Measurements from ENCODE around the gene ANXA11. TPM values are rescaled to one million over a fixed set of nuclear protein-coding genes. Genes with fewer than 3 reads are reported as not detected.

Gene ANXA11
- total and polyA plus RNA-seq, 5 donors = 232 to 451 (median 381) TPM

DNA sequence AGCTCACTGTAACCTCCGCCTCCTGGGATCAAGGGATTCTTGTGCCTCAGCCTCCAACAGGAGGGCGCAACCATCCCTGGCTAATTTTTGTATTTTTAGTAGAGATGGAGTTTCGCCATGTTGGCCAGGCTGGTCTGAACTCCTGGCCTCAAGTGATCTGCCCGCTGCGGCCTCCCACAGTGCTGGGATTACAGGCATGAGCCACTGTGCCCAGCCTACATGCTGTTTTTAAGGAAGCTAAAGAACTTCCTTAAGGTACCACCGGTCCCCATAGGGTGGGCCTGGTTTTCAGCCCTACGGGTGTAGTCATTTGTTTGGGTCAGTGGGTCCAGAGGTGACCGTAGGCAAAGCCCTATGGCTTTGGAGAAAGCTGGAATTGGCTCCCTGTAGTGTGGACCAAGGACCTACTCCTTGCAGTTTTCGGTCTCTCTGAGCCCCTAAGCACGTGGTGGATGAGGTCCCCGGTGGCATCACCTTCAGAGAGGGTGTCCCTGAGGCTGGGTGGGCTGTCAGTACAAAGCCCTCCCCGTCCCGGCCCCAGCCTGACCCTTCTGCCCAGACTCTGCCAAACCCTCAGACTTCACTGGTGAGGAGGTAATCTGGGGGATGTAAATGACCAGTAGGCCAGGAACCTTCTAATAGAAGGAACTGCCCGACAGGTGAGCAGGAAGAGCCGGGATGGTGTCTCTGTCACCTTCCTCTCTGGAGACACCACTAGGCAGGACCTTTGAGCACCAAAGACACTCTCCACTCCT is 30.5 kb downstream of the ANXA11 start:
- peaks cover 34% of the 10 kb centered on the region for H3K4me1 ChIP-seq (ENCODE audit: control insufficient read depth, insufficient read depth, low read length)
- peak in 1 of 3 donors; percentile 8 for DNase-seq

GRCh38 chr10:80173466-80173865 is 31.9 kb downstream of the ANXA11 start:
- H3K9me3 ChIP-seq (ENCODE audit: control insufficient read depth, low read length) = no peaks in the 10 kb centered on the region
- H3K4me1 ChIP-seq (ENCODE audit: control insufficient read depth, insufficient read depth, low read length) = peaks cover 29% of the 10 kb centered on the region
- ATAC-seq (no peak), DNase-seq (peak in 1 of 3 donors; percentile 17)
- no peaks in the 10 kb centered on the region for H3K27me3 ChIP-seq (ENCODE audit: control insufficient read depth, insufficient read depth)
- no peak overlapping the region for H3K4me3 ChIP-seq (ENCODE audit: low read length)
- H3K27ac ChIP-seq (ENCODE audit: low read length) = no peak overlapping the region
- 66% methylated on average over 6 of the region's 6 CpGs for WGBS
- intact Hi-C loops (cut with DNase I) = no loop called here

More for the DNA sequence above, 30.5 kb downstream of the ANXA11 start:
- Histone ChIP-seq H3K27ac (ENCODE audit: low read length) (no peak overlapping the region), H3K4me3 (ENCODE audit: low read length) (no peak overlapping the region), H3K27me3 (ENCODE audit: control insufficient read depth, insufficient read depth) (no peaks in the 10 kb centered on the region), H3K9me3 (ENCODE audit: control insufficient read depth, low read length) (no peaks in the 10 kb centered on the region)
- ATAC-seq = no peak
- intact Hi-C loops (cut with DNase I) = no loop called here
- 96% methylated on average over 15 of the region's 15 CpGs for WGBS

- Histone ChIP-seq H3K27ac (ENCODE audit: low read length) (no peak overlapping the region), H3K9me3 (ENCODE audit: control insufficient read depth, low read length) (no peaks in the 10 kb centered on the region), H3K4me3 (ENCODE audit: low read length) (no peak overlapping the region), H3K4me1 (ENCODE audit: control insufficient read depth, insufficient read depth, low read length) (peaks cover 28% of the 10 kb centered on the region), H3K27me3 (ENCODE audit: control insufficient read depth, insufficient read depth) (no peaks in the 10 kb centered on the region)
- intact Hi-C loops (cut with DNase I) = no loop called here
- DNase-seq = peak in 2 of 3 donors; percentile 14 to 67
- 77% methylated on average over 5 of the region's 5 CpGs for WGBS
- ATAC-seq = peak in 1 of 2 donors; percentile 5
Observed at GRCh38 chr10:80172896-80173295, 32.4 kb downstream of the ANXA11 start.

- ATAC-seq (no peak), DNase-seq (peak in 1 of 3 donors; percentile 3)
- no peak overlapping the region for H3K27ac ChIP-seq (ENCODE audit: low read length)
- H3K4me1 ChIP-seq (ENCODE audit: control insufficient read depth, insufficient read depth, low read length) = peaks cover 31% of the 10 kb centered on the region
- intact Hi-C loops (cut with DNase I) = no loop called here
- H3K27me3 ChIP-seq (ENCODE audit: control insufficient read depth, insufficient read depth) = no peaks in the 10 kb centered on the region
- no peak overlapping the region for H3K4me3 ChIP-seq (ENCODE audit: low read length)
- H3K9me3 ChIP-seq (ENCODE audit: control insufficient read depth, low read length) = no peaks in the 10 kb centered on the region
- 94% methylated on average over 7 of the region's 7 CpGs for WGBS
Observed at GRCh38 chr10:80171248-80171660, 34.1 kb downstream of the ANXA11 start.

DNA sequence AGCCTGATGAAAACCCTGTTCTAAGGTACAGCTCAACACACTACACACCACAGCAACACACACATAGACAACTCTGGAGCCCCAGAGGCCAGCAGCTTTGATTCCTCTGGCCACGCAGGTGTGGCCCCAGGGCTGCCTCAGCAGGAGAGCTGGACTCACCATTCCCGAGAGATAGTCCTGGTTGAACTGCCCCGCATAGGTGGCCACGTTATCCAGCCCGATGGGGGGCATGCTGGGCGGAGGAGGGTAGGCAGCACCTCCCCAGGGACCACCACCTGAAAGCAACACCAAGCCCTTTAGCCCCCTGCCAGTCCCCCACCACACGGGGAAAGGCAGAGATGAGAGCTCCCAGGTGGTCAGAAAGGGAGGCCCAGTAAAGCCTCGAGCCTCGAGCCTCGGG is 34.7 kb downstream of the ANXA11 start:
- H3K4me3 ChIP-seq (ENCODE audit: low read length) = no peak overlapping the region
- no peaks in the 10 kb centered on the region for H3K9me3 ChIP-seq (ENCODE audit: control insufficient read depth, low read length)
- DNase-seq (peak in 1 of 3 donors; percentile 5), ATAC-seq (no peak)
- intact Hi-C loops (cut with DNase I) = no loop called here
- no peak overlapping the region for H3K27ac ChIP-seq (ENCODE audit: low read length)
- 91% methylated on average over 10 of the region's 10 CpGs for WGBS
- no peaks in the 10 kb centered on the region for H3K27me3 ChIP-seq (ENCODE audit: control insufficient read depth, insufficient read depth)
- H3K4me1 ChIP-seq (ENCODE audit: control insufficient read depth, insufficient read depth, low read length) = peaks cover 34% of the 10 kb centered on the region

GRCh38 chr10:80170026-80170425 is 35.3 kb downstream of the ANXA11 start:
- no peak for ATAC-seq

DNA sequence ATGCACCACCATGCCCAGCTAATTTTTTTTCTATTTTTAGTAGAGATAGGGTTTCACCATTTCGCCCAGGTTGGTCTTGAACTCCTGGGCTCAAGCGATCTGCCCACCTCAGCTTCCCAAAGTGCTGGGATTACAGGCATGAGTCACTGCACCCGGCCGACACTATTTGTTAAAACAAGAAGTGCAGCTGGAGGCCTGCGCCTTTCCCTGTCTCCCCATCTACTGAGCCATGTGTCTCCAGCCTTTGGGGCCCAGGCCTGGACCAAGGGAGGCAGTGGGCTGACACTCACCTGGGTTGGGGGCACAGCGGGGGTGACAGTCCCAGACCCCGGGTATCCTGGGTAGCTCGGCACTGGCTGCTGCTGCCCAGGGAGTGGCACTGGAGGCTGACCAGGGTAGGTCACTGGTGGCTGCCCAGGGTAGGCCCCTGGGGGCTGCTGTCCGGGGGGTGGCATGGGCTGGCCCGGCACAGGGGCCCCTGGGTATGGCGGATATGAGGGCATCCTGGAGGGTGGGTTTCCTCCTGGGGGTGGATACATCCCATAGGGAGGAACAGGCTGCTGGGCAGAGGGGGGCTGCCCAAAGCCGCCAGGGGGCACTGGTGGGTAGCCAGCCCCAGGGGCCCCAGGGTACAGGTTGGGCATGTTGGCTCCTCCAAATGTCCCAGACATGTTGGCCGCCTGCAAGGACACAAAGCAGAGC is 36.5 kb downstream of the ANXA11 start:
- 91% methylated on average over 13 of the region's 13 CpGs for WGBS
- intact Hi-C loops (cut with DNase I) = loop anchor here in 2 of 4 donors (5.0 kb wide), 1 partner anchor 33 kb away; no protein-coding TSS in a partner anchor
- ATAC-seq = peak in 1 of 2 donors; percentile 1
- H3K27ac ChIP-seq (ENCODE audit: low read length) = peak overlapping the region; percentile 11
- peak in 1 of 3 donors; percentile 16 for DNase-seq
- no peaks in the 10 kb centered on the region for H3K27me3 ChIP-seq (ENCODE audit: control insufficient read depth, insufficient read depth)
- H3K4me1 ChIP-seq (ENCODE audit: control insufficient read depth, insufficient read depth, low read length) = peaks cover 45% of the 10 kb centered on the region
- H3K9me3 ChIP-seq (ENCODE audit: control insufficient read depth, low read length) = no peaks in the 10 kb centered on the region
- H3K4me3 ChIP-seq (ENCODE audit: low read length) = no peak overlapping the region

More at GRCh38 chr10:80170026-80170425, 35.3 kb downstream of the ANXA11 start:
- WGBS = 58% methylated on average over 4 of the region's 4 CpGs
- H3K27ac ChIP-seq (ENCODE audit: low read length) = no peak overlapping the region
- intact Hi-C loops (cut with DNase I) = no loop called here
- no peaks in the 10 kb centered on the region for H3K9me3 ChIP-seq (ENCODE audit: control insufficient read depth, low read length)
- H3K27me3 ChIP-seq (ENCODE audit: control insufficient read depth, insufficient read depth) = no peaks in the 10 kb centered on the region
- H3K4me1 ChIP-seq (ENCODE audit: control insufficient read depth, insufficient read depth, low read length) = peaks cover 36% of the 10 kb centered on the region
- no peak overlapping the region for H3K4me3 ChIP-seq (ENCODE audit: low read length)
- DNase-seq = no peak

DNA sequence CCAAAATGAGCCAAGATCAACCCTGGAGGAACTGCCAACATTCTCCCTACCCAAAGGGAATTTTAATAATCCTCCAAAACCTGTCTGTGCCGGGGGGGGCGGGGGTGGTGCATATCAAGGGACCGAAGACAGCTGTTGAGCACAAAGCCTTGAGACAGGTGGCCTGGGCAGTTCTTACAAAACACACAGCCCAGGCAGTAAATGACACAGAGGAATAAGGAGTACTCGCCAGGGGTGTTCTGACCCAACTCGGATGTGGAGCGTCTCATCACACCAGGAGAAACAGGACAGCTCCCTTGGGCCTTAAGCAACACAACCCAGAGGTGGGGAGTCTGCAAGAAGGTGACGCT is 37.2 kb downstream of the ANXA11 start:
- Histone ChIP-seq H3K4me3 (ENCODE audit: low read length) (no peak overlapping the region), H3K27me3 (ENCODE audit: control insufficient read depth, insufficient read depth) (no peaks in the 10 kb centered on the region), H3K4me1 (ENCODE audit: control insufficient read depth, insufficient read depth, low read length) (peaks cover 42% of the 10 kb centered on the region), H3K9me3 (ENCODE audit: control insufficient read depth, low read length) (no peaks in the 10 kb centered on the region), H3K27ac (ENCODE audit: low read length) (peak overlapping the region; percentile 11)
- WGBS = 63% methylated on average over 7 of the region's 7 CpGs
- intact Hi-C loops (cut with DNase I) = loop anchor here in 2 of 4 donors (5.0 kb wide), 1 partner anchor 34 kb away; no protein-coding TSS in a partner anchor
- no peak for ATAC-seq
- peak in 1 of 3 donors; percentile 70 for DNase-seq

DNA sequence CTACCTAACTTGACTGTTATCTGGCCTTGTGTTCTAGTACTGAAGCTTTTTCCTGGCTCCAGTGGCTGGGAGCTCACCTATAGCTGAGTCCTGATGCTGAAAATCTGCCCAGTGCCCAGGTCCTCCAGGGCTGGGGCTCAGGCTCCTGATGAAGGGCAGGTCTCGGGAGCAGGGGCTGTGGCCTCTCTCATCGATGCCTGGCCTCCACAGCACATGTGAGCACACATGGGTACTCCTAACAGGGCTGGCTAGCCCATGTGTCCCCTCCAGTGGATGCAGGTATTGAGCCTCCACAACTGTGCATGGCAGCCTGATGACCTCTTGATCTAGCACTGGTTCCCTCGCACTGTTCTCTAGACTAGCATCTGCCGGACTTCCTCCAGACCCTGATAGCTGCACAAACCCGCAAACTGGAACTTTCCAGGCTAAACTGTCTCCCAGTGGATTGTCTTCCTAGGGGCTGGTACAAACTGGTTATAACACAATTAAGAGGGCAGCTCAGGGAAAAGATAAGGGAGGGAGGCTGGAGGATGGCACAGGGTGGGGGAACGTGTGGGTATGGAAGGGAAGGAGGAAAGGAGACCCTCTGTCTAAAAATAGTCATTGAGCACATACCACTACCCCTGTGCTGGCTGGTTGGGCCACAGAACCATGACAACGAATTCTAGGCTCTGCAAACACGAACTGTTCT is 37.7 kb downstream of the ANXA11 start:
- ATAC-seq = peak in 1 of 2 donors; percentile 47
- intact Hi-C loops (cut with DNase I) = loop anchor here in 2 of 4 donors (5.0 kb wide), 1 partner anchor 35 kb away; no protein-coding TSS in a partner anchor

GRCh38 chr10:80166581-80167470 is 38.5 kb downstream of the ANXA11 start:
- H3K27ac ChIP-seq (ENCODE audit: low read length) = peak overlapping the region; percentile 73
- DNase-seq = peak in 1 of 3 donors; percentile 12
- H3K4me1 ChIP-seq (ENCODE audit: control insufficient read depth, insufficient read depth, low read length) = peaks cover 40% of the 10 kb centered on the region
- H3K27me3 ChIP-seq (ENCODE audit: control insufficient read depth, insufficient read depth) = no peaks in the 10 kb centered on the region
- no peak for ATAC-seq
- intact Hi-C loops (cut with DNase I) = loop anchor here in 2 of 4 donors (5.0 kb wide), 1 partner anchor 35 kb away; no protein-coding TSS in a partner anchor
- H3K4me3 ChIP-seq (ENCODE audit: low read length) = no peak overlapping the region
- H3K9me3 ChIP-seq (ENCODE audit: control insufficient read depth, low read length) = no peaks in the 10 kb centered on the region
- 79% methylated on average over 28 of the region's 28 CpGs for WGBS

More for the DNA sequence above, 37.7 kb downstream of the ANXA11 start:
- Histone ChIP-seq H3K27ac (ENCODE audit: low read length) (peak overlapping the region; percentile 73), H3K4me3 (ENCODE audit: low read length) (no peak overlapping the region), H3K4me1 (ENCODE audit: control insufficient read depth, insufficient read depth, low read length) (peaks cover 40% of the 10 kb centered on the region), H3K27me3 (ENCODE audit: control insufficient read depth, insufficient read depth) (no peaks in the 10 kb centered on the region), H3K9me3 (ENCODE audit: control insufficient read depth, low read length) (no peaks in the 10 kb centered on the region)
- 49% methylated on average over 8 of the region's 8 CpGs for WGBS
- peak in 1 of 3 donors; percentile 11 for DNase-seq

Data from right cardiac atrium (tissue), 5 donors.